Calu3 (cell line): Measurements from ENCODE around the gene ATP8B3. TPM values are rescaled to one million over a fixed set of nuclear protein-coding genes. Genes with fewer than 3 reads are reported as not detected.

Experiments
- BruUV-seq: library from RNA; stranded (reverse); fragments of 400-500 nt; replicated peaks from 2 replicates; lab custom pipeline; 2021; lab: Mats Ljungman, UMichigan
- CTCF ChIA-PET: fragments of 300-600 bp; sonication (Branson Sonifier 250); formaldehyde crosslinking; loops from one replicate; lab custom pipeline; 2022; ENCODE audit warnings: antibody characterized with exemption; lab: Charles Lee
- DNase-seq: peaks from one replicate; pipeline ENCODE4 v3.0.0; 2022
- H3K27ac Mint-ChIP-seq: one replicate; pipeline ENCODE4 v1.8.0; 2022; ENCODE audit warnings: mixed read lengths; ENCODE audit not compliant: unreplicated experiment
- H3K27me3 Mint-ChIP-seq: one replicate; pipeline ENCODE4 v1.8.0; 2022; ENCODE audit warnings: mixed read lengths; ENCODE audit not compliant: unreplicated experiment
- H3K36me3 Mint-ChIP-seq: one replicate; pipeline ENCODE4 v1.8.0; 2022; ENCODE audit warnings: mild to moderate bottlenecking, moderate library complexity, mixed read lengths; ENCODE audit not compliant: insufficient read depth, unreplicated experiment
- H3K4me1 Mint-ChIP-seq: one replicate; pipeline ENCODE4 v1.8.0; 2022; ENCODE audit warnings: mild to moderate bottlenecking, low read depth, mixed read lengths; ENCODE audit not compliant: unreplicated experiment
- H3K4me3 Mint-ChIP-seq: one replicate; pipeline ENCODE4 v1.8.0; 2022; ENCODE audit warnings: mild to moderate bottlenecking, low read depth, moderate library complexity, mixed read lengths; ENCODE audit not compliant: unreplicated experiment
- H3K9me3 Mint-ChIP-seq: one replicate; pipeline ENCODE4 v1.8.0; 2022; ENCODE audit warnings: low read depth, mixed read lengths; ENCODE audit not compliant: unreplicated experiment
- CTCF ChIP-seq: fragments of 200-600 bp; IDR thresholded peaks from one replicate; pipeline ENCODE4 v1.8.0; 2022; ENCODE audit warnings: antibody characterized with exemption; ENCODE audit not compliant: unreplicated experiment
- intact Hi-C: fragments of 100-400 bp; cut with micrococcal nuclease; formaldehyde crosslinking; loops from one replicate; pipeline ENCODE4 v1.10.0; 2022; ENCODE audit not compliant: unreplicated experiment
- total RNA-seq: library from RNA; stranded (reverse); gene quantifications from 2 replicates; pipeline ENCODE4 v1.2.3, GENCODE V29; 2022

The ATP8B3 gene
- total RNA-seq, 1 experiment from 2014 or later, result 6.7 TPM

- peaks cover 61% of the 10 kb centered on the region for H3K36me3 Mint-ChIP-seq
- H3K4me3 Mint-ChIP-seq, result peak within 1 kb of the TSS; percentile 80
- H3K27ac Mint-ChIP-seq, result peak within 1 kb of the TSS; percentile 39
- TSS peak; percentile 84 for BruUV-seq
- no peak for TF ChIP-seq CTCF
- intact Hi-C loops, result no loop called here
- no peaks in the 10 kb centered on the region for H3K9me3 Mint-ChIP-seq
- no peaks in the 10 kb centered on the region for H3K27me3 Mint-ChIP-seq
- H3K4me1 Mint-ChIP-seq, result peaks cover 4% of the 10 kb centered on the region
- peak; percentile 82 for DNase-seq
- CTCF ChIA-PET, result no interaction called here
These were observed 59.0 kb downstream of the ATP8B3 start, which contains the start of gene ONECUT3 for GRCh38 chr19:1752757-1753728. TSS of gene ONECUT3 (plus strand) at chr19:1753506. CDS start at chr19:1753663, 157 bp downstream.

GRCh38 chr19:1752009-1752756, 59.9 kb downstream of the ATP8B3 start:
- CTCF ChIA-PET, result no interaction called here
- no peak for DNase-seq
- Mint-ChIP-seq H3K4me1 (no peaks in the 10 kb centered on the region), H3K27me3 (no peaks in the 10 kb centered on the region), H3K4me3 (peak overlapping the region; percentile 61), H3K36me3 (peaks cover 61% of the 10 kb centered on the region), H3K27ac (peak overlapping the region; percentile 39), H3K9me3 (no peaks in the 10 kb centered on the region)
- intact Hi-C loops, result no loop called here
- TF ChIP-seq CTCF, result no peak
- no TSS peak for BruUV-seq

GRCh38 chr19:1751367-1752008, 60.6 kb downstream of the ATP8B3 start:
- no peak for TF ChIP-seq CTCF
- no peak for DNase-seq
- Mint-ChIP-seq H3K9me3 (no peaks in the 10 kb centered on the region), H3K4me3 (no peak overlapping the region), H3K36me3 (peaks cover 61% of the 10 kb centered on the region), H3K27me3 (no peaks in the 10 kb centered on the region), H3K27ac (no peak overlapping the region), H3K4me1 (no peaks in the 10 kb centered on the region)
- CTCF ChIA-PET, result no interaction called here
- BruUV-seq, result no TSS peak
- intact Hi-C loops, result no loop called here

- DNase-seq, result no peak
- CTCF ChIA-PET, result interaction anchor here (0.8 kb wide), 1 partner anchor 31 kb away, joined by 3 read pairs; no protein-coding TSS in a partner anchor
- H3K36me3 Mint-ChIP-seq, result peaks cover 53% of the 10 kb centered on the region
- H3K4me3 Mint-ChIP-seq, result peak overlapping the region; percentile 64
- H3K27ac Mint-ChIP-seq, result peak overlapping the region; percentile 60
- TF ChIP-seq CTCF, result no peak
- no peaks in the 10 kb centered on the region for H3K4me1 Mint-ChIP-seq
- no peaks in the 10 kb centered on the region for H3K27me3 Mint-ChIP-seq
- H3K9me3 Mint-ChIP-seq, result no peaks in the 10 kb centered on the region
- intact Hi-C loops, result no loop called here
- BruUV-seq, result no TSS peak
These were observed 61.6 kb downstream of the ATP8B3 start for GRCh38 chr19:1750343-1751021.
